Measurements from ENCODE around the gene MCOLN2. TPM values are rescaled to one million over a fixed set of nuclear protein-coding genes. Genes with fewer than 3 reads are reported as not detected.

MCOLN2 gene
- total RNA-seq, 1 experiment from 2014 or later, result not detected

DNA sequence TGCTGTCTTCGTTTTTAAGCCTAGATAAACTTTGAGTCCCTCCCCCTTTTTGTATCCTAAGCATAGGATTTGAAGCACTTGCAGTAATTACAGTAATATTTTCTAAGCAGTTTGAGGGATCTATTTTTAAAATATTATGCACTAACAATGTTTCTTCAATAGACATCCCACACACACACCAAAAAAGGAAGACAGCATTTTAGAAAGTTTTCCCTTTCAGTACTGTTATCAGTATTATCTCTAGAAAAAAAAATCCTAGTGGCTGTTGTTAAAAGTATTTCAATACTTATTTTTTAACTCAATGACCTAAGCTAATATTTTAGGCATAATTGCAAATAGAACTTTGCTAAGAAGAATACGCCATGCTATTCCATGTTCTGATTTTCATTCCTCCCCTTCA lies 36.3 kb upstream of the MCOLN2 start:
- no peak overlapping the region for H3K27ac ChIP-seq
- no peaks in the 10 kb centered on the region for H3F3A ChIP-seq (ENCODE audit: insufficient read depth, low read depth)
- H3K9me2 ChIP-seq (ENCODE audit: insufficient read depth), result no peaks in the 10 kb centered on the region
- no peaks in the 10 kb centered on the region for H3K79me2 ChIP-seq (ENCODE audit: low read depth)
- no peaks in the 10 kb centered on the region for H4K20me1 ChIP-seq (ENCODE audit: insufficient read depth)
- no peak overlapping the region for H2AFZ ChIP-seq
- no peak overlapping the region for H3K4me2 ChIP-seq
- POLR2A ChIA-PET (ENCODE audit: unreplicated experiment), result interaction anchor here (0.6 kb wide), 1 partner anchor 404 kb away, joined by 4 read pairs; no protein-coding TSS in a partner anchor
- TF ChIP-seq, protein P1, sequence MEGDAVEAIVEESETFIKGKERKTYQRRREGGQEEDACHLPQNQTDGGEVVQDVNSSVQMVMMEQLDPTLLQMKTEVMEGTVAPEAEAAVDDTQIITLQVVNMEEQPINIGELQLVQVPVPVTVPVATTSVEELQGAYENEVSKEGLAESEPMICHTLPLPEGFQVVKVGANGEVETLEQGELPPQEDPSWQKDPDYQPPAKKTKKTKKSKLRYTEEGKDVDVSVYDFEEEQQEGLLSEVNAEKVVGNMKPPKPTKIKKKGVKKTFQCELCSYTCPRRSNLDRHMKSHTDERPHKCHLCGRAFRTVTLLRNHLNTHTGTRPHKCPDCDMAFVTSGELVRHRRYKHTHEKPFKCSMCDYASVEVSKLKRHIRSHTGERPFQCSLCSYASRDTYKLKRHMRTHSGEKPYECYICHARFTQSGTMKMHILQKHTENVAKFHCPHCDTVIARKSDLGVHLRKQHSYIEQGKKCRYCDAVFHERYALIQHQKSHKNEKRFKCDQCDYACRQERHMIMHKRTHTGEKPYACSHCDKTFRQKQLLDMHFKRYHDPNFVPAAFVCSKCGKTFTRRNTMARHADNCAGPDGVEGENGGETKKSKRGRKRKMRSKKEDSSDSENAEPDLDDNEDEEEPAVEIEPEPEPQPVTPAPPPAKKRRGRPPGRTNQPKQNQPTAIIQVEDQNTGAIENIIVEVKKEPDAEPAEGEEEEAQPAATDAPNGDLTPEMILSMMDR (conservative IDR thresholded peaks at IDR 0.05), result no peak
- no peak for TF ChIP-seq EZH2 (IDR thresholded peaks at IDR 0.05; ENCODE audit: low read depth)
- H3K4me1 ChIP-seq (replicated peaks; ENCODE audit: insufficient read depth), result no peaks in the 10 kb centered on the region
- no peak overlapping the region for H3K4me3 ChIP-seq
- intact Hi-C loops (cut with micrococcal nuclease; ENCODE audit: unreplicated experiment), result no loop called here
- no TSS peak for BruUV-seq (replicated peaks)
- CTCF ChIA-PET, result no interaction called here
- no peaks in the 10 kb centered on the region for H3K36me3 ChIP-seq (ENCODE audit: low read depth)
- no peaks in the 10 kb centered on the region for H3K27me3 ChIP-seq (ENCODE audit: insufficient read depth, low read depth)
- DNase-seq, result no peak
- no peaks in the 10 kb centered on the region for H3K9me3 ChIP-seq (ENCODE audit: insufficient read depth, low read depth)

DNA sequence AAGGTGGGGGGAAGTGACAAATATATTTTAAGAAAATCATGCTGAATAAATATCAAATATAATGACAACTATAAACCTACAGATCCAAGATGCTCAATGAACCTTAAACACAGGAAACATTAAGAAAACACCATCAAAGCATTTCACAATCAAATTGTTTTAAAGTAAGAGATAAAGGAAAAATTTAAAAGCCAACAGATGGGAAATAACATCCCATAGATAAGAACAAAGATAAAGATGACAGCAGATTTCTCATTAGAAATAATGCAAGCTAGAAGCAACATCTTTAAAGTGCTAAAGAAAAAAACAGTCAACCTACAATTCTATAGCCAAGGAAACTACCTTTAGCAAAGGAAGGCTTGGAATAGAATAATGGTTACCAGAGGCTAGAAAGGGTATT lies 33.6 kb upstream of the MCOLN2 start:
- no peak overlapping the region for H3K4me2 ChIP-seq
- no peaks in the 10 kb centered on the region for H4K20me1 ChIP-seq (ENCODE audit: insufficient read depth)
- intact Hi-C loops (cut with micrococcal nuclease; ENCODE audit: unreplicated experiment), result no loop called here
- no TSS peak for BruUV-seq (replicated peaks)
- no peak overlapping the region for H2AFZ ChIP-seq
- no peak for DNase-seq
- no peaks in the 10 kb centered on the region for H3K9me2 ChIP-seq (ENCODE audit: insufficient read depth)
- no peaks in the 10 kb centered on the region for H3F3A ChIP-seq (ENCODE audit: insufficient read depth, low read depth)
- H3K9me3 ChIP-seq (ENCODE audit: insufficient read depth, low read depth), result no peaks in the 10 kb centered on the region
- no peak overlapping the region for H3K27ac ChIP-seq
- POLR2A ChIA-PET (ENCODE audit: unreplicated experiment), result no interaction called here
- no peaks in the 10 kb centered on the region for H3K27me3 ChIP-seq (ENCODE audit: insufficient read depth, low read depth)
- no peaks in the 10 kb centered on the region for H3K79me2 ChIP-seq (ENCODE audit: low read depth)
- no peaks in the 10 kb centered on the region for H3K36me3 ChIP-seq (ENCODE audit: low read depth)
- H3K4me3 ChIP-seq, result no peak overlapping the region
- CTCF ChIA-PET, result interaction anchor here (0.7 kb wide), 1 partner anchor 19 kb away, joined by 8 read pairs; no protein-coding TSS in a partner anchor
- no peak for TF ChIP-seq EZH2 (IDR thresholded peaks at IDR 0.05; ENCODE audit: low read depth)
- TF ChIP-seq, protein P1 (conservative IDR thresholded peaks at IDR 0.05), result no peak
- H3K4me1 ChIP-seq (replicated peaks; ENCODE audit: insufficient read depth), result no peaks in the 10 kb centered on the region

DNA sequence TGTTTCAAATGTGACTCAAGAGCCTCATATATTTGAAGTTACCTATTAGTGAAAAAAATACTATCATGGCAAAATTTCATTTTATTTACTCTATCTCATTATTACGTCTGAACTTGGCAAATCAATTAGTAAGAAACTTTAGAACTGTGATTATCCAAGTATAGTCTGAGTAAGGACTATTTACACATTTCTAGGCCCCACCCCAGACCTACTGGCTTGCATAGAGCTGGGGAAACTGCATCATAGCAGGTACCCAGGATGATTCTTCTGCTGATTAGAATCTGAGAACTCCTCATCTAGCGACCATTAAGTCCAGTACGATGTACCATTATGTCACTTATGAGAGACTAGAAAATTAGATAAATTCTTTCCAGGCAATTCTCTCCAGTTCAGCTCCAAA lies 31.2 kb upstream of the MCOLN2 start:
- TF ChIP-seq EZH2 (IDR thresholded peaks at IDR 0.05; ENCODE audit: low read depth), result no peak
- TF ChIP-seq, protein P1 (conservative IDR thresholded peaks at IDR 0.05), result no peak
- CTCF ChIA-PET, result no interaction called here
- no peaks in the 10 kb centered on the region for H3K27me3 ChIP-seq (ENCODE audit: insufficient read depth, low read depth)
- H3K9me3 ChIP-seq (ENCODE audit: insufficient read depth, low read depth), result no peaks in the 10 kb centered on the region
- H3K4me2 ChIP-seq, result no peak overlapping the region
- H3K27ac ChIP-seq, result no peak overlapping the region
- no peaks in the 10 kb centered on the region for H3K79me2 ChIP-seq (ENCODE audit: low read depth)
- H3K4me1 ChIP-seq (replicated peaks; ENCODE audit: insufficient read depth), result no peaks in the 10 kb centered on the region
- DNase-seq, result no peak
- no TSS peak for BruUV-seq (replicated peaks)
- H3K4me3 ChIP-seq, result no peak overlapping the region
- no peaks in the 10 kb centered on the region for H3K36me3 ChIP-seq (ENCODE audit: low read depth)
- H4K20me1 ChIP-seq (ENCODE audit: insufficient read depth), result no peaks in the 10 kb centered on the region
- intact Hi-C loops (cut with micrococcal nuclease; ENCODE audit: unreplicated experiment), result no loop called here
- H3K9me2 ChIP-seq (ENCODE audit: insufficient read depth), result no peaks in the 10 kb centered on the region
- H3F3A ChIP-seq (ENCODE audit: insufficient read depth, low read depth), result no peaks in the 10 kb centered on the region
- no peak overlapping the region for H2AFZ ChIP-seq
- POLR2A ChIA-PET (ENCODE audit: unreplicated experiment), result no interaction called here

All from PC-9 (cell line).